ENCODE data around the gene DNASE1L1.

DNA sequence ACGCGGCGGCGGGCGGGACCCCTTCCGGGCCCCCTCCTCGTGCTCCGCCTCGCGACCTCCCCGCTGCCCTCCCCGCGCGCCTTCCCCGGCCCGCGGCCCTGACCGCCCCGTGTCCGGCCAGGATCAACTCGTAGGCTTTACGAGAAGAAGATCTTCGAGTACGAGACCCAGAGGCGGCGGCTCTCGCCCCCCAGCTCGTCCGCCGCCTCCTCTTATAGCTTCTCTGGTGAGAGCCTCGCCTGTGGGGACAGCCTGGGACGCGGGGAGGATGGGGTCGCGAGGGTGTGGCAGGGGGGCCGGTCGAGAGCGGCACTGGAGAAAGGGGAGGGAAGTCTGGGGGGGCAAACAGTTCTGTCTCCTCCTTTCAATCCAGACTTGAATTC is 29.5 kb downstream of the DNASE1L1 start:
- TF ChIP-seq, protein P1, sequence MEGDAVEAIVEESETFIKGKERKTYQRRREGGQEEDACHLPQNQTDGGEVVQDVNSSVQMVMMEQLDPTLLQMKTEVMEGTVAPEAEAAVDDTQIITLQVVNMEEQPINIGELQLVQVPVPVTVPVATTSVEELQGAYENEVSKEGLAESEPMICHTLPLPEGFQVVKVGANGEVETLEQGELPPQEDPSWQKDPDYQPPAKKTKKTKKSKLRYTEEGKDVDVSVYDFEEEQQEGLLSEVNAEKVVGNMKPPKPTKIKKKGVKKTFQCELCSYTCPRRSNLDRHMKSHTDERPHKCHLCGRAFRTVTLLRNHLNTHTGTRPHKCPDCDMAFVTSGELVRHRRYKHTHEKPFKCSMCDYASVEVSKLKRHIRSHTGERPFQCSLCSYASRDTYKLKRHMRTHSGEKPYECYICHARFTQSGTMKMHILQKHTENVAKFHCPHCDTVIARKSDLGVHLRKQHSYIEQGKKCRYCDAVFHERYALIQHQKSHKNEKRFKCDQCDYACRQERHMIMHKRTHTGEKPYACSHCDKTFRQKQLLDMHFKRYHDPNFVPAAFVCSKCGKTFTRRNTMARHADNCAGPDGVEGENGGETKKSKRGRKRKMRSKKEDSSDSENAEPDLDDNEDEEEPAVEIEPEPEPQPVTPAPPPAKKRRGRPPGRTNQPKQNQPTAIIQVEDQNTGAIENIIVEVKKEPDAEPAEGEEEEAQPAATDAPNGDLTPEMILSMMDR (IDR thresholded peaks at IDR 0.05) = no peak
- no peak for TF ChIP-seq POLR2A (IDR thresholded peaks at IDR 0.05)

All from thyroid gland (tissue), 4 donors.